Activated T-cell treated with anti-CD3 and anti-CD28 coated beads for 4 hours (primary cell): ENCODE measurements around the gene STK10.

Experiments used
- DNase-seq: peaks from one replicate; pipeline ENCODE4 v3.0.0-alpha.2; 2020

Gene STK10

GRCh38 chr5:172004824-172005237, 183.2 kb downstream of the STK10 start:
- DNase-seq: peak; percentile 17

- no peak for DNase-seq
These were observed 184.3 kb downstream of the STK10 start for GRCh38 chr5:172003746-172004145.

GRCh38 chr5:172002840-172003512, 185.0 kb downstream of the STK10 start:
- DNase-seq: no peak

- no peak for DNase-seq
These were observed 185.7 kb downstream of the STK10 start for GRCh38 chr5:172002310-172002709.

GRCh38 chr5:171999877-172000276, 188.1 kb downstream of the STK10 start:
- no peak for DNase-seq

- DNase-seq: no peak
These were observed 188.9 kb downstream of the STK10 start for GRCh38 chr5:171999100-171999499.

GRCh38 chr5:171997011-171997410, 191.0 kb downstream of the STK10 start:
- DNase-seq: no peak

- DNase-seq: no peak
These were observed 195.2 kb downstream of the STK10 start for GRCh38 chr5:171992813-171993212.

- DNase-seq: no peak
These were observed 195.7 kb downstream of the STK10 start for GRCh38 chr5:171992305-171992704.
